Activated CD8-positive, alpha-beta memory T cell treated with anti-CD3 and anti-CD28 coated beads for 36 hours (primary cell): ENCODE measurements around the gene TMPRSS9. TPM values are rescaled to one million over a fixed set of nuclear protein-coding genes. Genes with fewer than 3 reads are reported as not detected.
"Not testable (repeated sequence)": the region's sequence is repeated elsewhere in the genome, so short reads cannot be mapped to it uniquely, and the experiment has no call there.

Experiments used
- CTCF ChIA-PET: fragments of 350-600 bp; sonication (Branson Sonifier 250); formaldehyde crosslinking; loops from one replicate; lab custom pipeline; 2021; ENCODE audit warnings: antibody characterized with exemption; lab: Charles Lee
- POLR2A ChIA-PET: fragments of 350-600 bp; sonication (Branson Sonifier 250); formaldehyde crosslinking; loops from one replicate; lab custom pipeline; 2021; ENCODE audit warnings: antibody characterized with exemption; lab: Charles Lee
- total RNA-seq, 2 experiments: library from RNA; stranded (reverse); gene quantifications; one replicate each; pipeline ENCODE4 v1.2.3, GENCODE V29; 2021

Gene TMPRSS9
- total RNA-seq, 2 experiments from 2014 or later, result not detected

- ChIA-PET POLR2A (no interaction called here), CTCF (no interaction called here)
These were observed 15.5 kb downstream of the TMPRSS9 start for GRCh38 chr19:2375353-2376121.

GRCh38 chr19:2376784-2377519, 16.9 kb downstream of the TMPRSS9 start:
- ChIA-PET CTCF (no interaction called here), POLR2A (no interaction called here)

- POLR2A ChIA-PET, result interaction anchor here (0.5 kb wide), 1 partner anchor 12 kb away, joined by 6 read pairs; no protein-coding TSS in a partner anchor
- CTCF ChIA-PET, result interaction anchor here (0.6 to 1.7 kb wide), 3 partner anchors 9 to 1105 kb away, joined by 3 to 4 read pairs (median 4); no protein-coding TSS in a partner anchor
These were observed 20.5 kb downstream of the TMPRSS9 start for GRCh38 chr19:2380567-2380966.

GRCh38 chr19:2381148-2381820, 21.2 kb downstream of the TMPRSS9 start:
- ChIA-PET CTCF (interaction anchor here (0.9 to 1.7 kb wide), 2 partner anchors 8 to 225 kb away, joined by 3 to 4 read pairs; no protein-coding TSS in a partner anchor), POLR2A (no interaction called here)

- ChIA-PET CTCF (no interaction called here), POLR2A (no interaction called here)
These were observed 22.6 kb downstream of the TMPRSS9 start for GRCh38 chr19:2382530-2383222.

GRCh38 chr19:2385053-2385721, 25.1 kb downstream of the TMPRSS9 start:
- POLR2A ChIA-PET, result interaction anchor here (0.6 kb wide), 1 partner anchor 160 kb away, joined by 4 read pairs; no protein-coding TSS in a partner anchor
- CTCF ChIA-PET, result interaction anchor here (0.7 kb wide), 1 partner anchor 638 kb away, joined by 3 read pairs; no protein-coding TSS in a partner anchor

- ChIA-PET CTCF (no interaction called here), POLR2A (no interaction called here)
These were observed 27.6 kb downstream of the TMPRSS9 start for GRCh38 chr19:2387367-2388288.

- CTCF ChIA-PET, result interaction anchor here (0.7 kb wide), 1 partner anchor 9 kb away, joined by 3 read pairs; no protein-coding TSS in a partner anchor
- POLR2A ChIA-PET, result interaction anchor here (0.7 kb wide), 1 partner anchor 392 kb away, joined by 4 read pairs; no protein-coding TSS in a partner anchor
These were observed 29.5 kb downstream of the TMPRSS9 start for GRCh38 chr19:2389594-2389993.

- CTCF ChIA-PET, result interaction anchor here (0.6 to 1.5 kb wide), 12 partner anchors 53 to 1042 kb away, joined by 3 to 5 read pairs (median 3); no protein-coding TSS in a partner anchor
- POLR2A ChIA-PET, result interaction anchor here (0.7 kb wide), 1 partner anchor 554 kb away, joined by 7 read pairs; the partner anchor contains the start of gene ZNF77
These were observed 31.2 kb downstream of the TMPRSS9 start for GRCh38 chr19:2391118-2391725.

GRCh38 chr19:2392366-2392765, 32.3 kb downstream of the TMPRSS9 start:
- ChIA-PET CTCF (interaction anchor here (0.8 to 1.2 kb wide), 3 partner anchors 236 to 263 kb away, joined by 3 to 4 read pairs (median 3); no protein-coding TSS in a partner anchor), POLR2A (no interaction called here)

- CTCF ChIA-PET, result interaction anchor here (1.2 kb wide), 1 partner anchor 237 kb away, joined by 3 read pairs; no protein-coding TSS in a partner anchor
- POLR2A ChIA-PET, result not testable (repeated sequence)
These were observed 32.8 kb downstream of the TMPRSS9 start for GRCh38 chr19:2392899-2393298.

- CTCF ChIA-PET, result interaction anchor here (0.6 to 1.0 kb wide), 2 partner anchors 243 to 1185 kb away, joined by 3 read pairs; no protein-coding TSS in a partner anchor
- POLR2A ChIA-PET, result interaction anchor here (0.5 to 0.6 kb wide), 3 partner anchors 44 to 697 kb away, joined by 3 read pairs; no protein-coding TSS in a partner anchor
These were observed 34.0 kb downstream of the TMPRSS9 start for GRCh38 chr19:2394054-2394441.

- CTCF ChIA-PET, result interaction anchor here (1.0 kb wide), 1 partner anchor 243 kb away, joined by 3 read pairs; no protein-coding TSS in a partner anchor
These were observed 34.6 kb downstream of the TMPRSS9 start for GRCh38 chr19:2394442-2395292.

GRCh38 chr19:2395293-2395829, 35.3 kb downstream of the TMPRSS9 start:
- CTCF ChIA-PET, POLR2A ChIA-PET: not testable (repeated sequence)

More at GRCh38 chr19:2394442-2395292, 34.6 kb downstream of the TMPRSS9 start:
- POLR2A ChIA-PET, result interaction anchor here (0.6 kb wide), 1 partner anchor 698 kb away, joined by 3 read pairs; no protein-coding TSS in a partner anchor

GRCh38 chr19:2397173-2397572, 37.1 kb downstream of the TMPRSS9 start:
- POLR2A ChIA-PET, result interaction anchor here (0.7 kb wide), 1 partner anchor 583 kb away, joined by 5 read pairs; no protein-coding TSS in a partner anchor

More at GRCh38 chr19:2397173-2397572, 37.1 kb downstream of the TMPRSS9 start:
- CTCF ChIA-PET, result interaction anchor here (0.6 kb wide), 1 partner anchor 250 kb away, joined by 4 read pairs; no protein-coding TSS in a partner anchor
